Astrocyte of the cerebellum (primary cell): ENCODE data around the gene SLC16A3.
"Not testable (repeated sequence)": the region's sequence is repeated elsewhere in the genome, so short reads cannot be mapped to it uniquely, and the experiment has no call there.

Experiments used
- DNase-seq: peaks from one replicate; pipeline ENCODE4 v3.0.0-alpha.2; 2011; ENCODE audit warnings: low read depth
- H3K4me3 ChIP-seq: 2 replicates; pipeline ENCODE4 v1.5.1; 2011; ENCODE audit warnings: mild to moderate bottlenecking, low read depth, low read length, moderate library complexity
- in situ Hi-C: cut with HindIII; loops from 2 replicates; pipeline ENCODE4 v1.10.0; 2017; ENCODE audit warnings: low sequenced_read_pairs
- TF ChIP-seq, protein P1 (sequence below): IDR thresholded peaks from 2 replicates; pipeline ENCODE4 v1.5.1; 2012; ENCODE audit warnings: low read length, low read depth, moderate library complexity, mild to moderate bottlenecking; ENCODE audit errors: missing control alignments

SLC16A3 gene

GRCh38 chr17:82258555-82258954 is 29.7 kb downstream of the SLC16A3 start:
- TF ChIP-seq, protein P1, sequence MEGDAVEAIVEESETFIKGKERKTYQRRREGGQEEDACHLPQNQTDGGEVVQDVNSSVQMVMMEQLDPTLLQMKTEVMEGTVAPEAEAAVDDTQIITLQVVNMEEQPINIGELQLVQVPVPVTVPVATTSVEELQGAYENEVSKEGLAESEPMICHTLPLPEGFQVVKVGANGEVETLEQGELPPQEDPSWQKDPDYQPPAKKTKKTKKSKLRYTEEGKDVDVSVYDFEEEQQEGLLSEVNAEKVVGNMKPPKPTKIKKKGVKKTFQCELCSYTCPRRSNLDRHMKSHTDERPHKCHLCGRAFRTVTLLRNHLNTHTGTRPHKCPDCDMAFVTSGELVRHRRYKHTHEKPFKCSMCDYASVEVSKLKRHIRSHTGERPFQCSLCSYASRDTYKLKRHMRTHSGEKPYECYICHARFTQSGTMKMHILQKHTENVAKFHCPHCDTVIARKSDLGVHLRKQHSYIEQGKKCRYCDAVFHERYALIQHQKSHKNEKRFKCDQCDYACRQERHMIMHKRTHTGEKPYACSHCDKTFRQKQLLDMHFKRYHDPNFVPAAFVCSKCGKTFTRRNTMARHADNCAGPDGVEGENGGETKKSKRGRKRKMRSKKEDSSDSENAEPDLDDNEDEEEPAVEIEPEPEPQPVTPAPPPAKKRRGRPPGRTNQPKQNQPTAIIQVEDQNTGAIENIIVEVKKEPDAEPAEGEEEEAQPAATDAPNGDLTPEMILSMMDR: no peak
- in situ Hi-C loops: no loop called here
- DNase-seq: no peak
- H3K4me3 ChIP-seq: no peak overlapping the region

- in situ Hi-C loops, DNase-seq, H3K4me3 ChIP-seq: not testable (repeated sequence)
Measured at GRCh38 chr17:82259972-82260961, 31.4 kb downstream of the SLC16A3 start.

DNA sequence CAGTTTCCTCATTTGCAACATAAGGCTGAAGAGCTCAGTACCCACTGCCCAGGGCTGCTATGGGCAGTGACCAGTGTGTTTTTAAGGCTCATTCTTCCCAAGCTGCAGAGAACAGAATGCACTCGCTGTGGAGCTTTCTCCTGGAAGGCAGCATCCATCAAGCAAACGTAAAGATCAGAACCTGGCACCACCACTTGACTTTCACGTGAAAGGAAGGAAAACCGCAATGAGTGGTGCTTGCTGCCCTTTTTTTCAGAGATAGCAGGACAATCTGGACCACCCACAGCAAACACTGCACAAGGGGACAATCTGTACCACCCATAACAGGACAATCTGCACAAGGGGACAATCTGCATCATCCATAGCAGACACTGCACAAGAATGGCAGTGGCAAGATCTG is 33.5 kb downstream of the SLC16A3 start:
- in situ Hi-C loops: no loop called here
- DNase-seq: no peak
- TF ChIP-seq, protein P1: no peak
- no peak overlapping the region for H3K4me3 ChIP-seq

GRCh38 chr17:82263641-82264040 is 34.8 kb downstream of the SLC16A3 start:
- no peak for DNase-seq
- in situ Hi-C loops: no loop called here

DNA sequence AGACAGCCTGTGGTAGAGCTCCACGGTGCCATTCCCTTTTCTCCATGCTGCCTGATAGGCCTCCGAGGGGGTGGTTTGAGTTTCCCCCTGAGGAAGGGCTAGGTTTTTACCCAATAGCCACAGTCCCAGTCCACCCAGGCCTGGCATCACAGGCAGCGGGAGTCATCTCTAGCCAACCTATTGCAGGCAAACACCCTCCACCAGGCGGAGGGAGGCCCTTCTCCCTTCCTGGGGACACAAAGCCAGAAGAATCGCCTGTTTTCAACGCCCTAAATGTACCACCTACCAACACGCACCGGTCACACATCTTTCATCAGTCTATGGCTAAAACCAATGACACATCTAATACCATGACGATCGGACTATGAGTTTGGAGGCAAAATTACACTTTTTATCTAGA is 37.3 kb downstream of the SLC16A3 start:
- TF ChIP-seq, protein P1: no peak
- no peak overlapping the region for H3K4me3 ChIP-seq
- no peak for DNase-seq
- in situ Hi-C loops: no loop called here

More at GRCh38 chr17:82263641-82264040, 34.8 kb downstream of the SLC16A3 start:
- H3K4me3 ChIP-seq: no peak overlapping the region
- TF ChIP-seq, protein P1: no peak

DNA sequence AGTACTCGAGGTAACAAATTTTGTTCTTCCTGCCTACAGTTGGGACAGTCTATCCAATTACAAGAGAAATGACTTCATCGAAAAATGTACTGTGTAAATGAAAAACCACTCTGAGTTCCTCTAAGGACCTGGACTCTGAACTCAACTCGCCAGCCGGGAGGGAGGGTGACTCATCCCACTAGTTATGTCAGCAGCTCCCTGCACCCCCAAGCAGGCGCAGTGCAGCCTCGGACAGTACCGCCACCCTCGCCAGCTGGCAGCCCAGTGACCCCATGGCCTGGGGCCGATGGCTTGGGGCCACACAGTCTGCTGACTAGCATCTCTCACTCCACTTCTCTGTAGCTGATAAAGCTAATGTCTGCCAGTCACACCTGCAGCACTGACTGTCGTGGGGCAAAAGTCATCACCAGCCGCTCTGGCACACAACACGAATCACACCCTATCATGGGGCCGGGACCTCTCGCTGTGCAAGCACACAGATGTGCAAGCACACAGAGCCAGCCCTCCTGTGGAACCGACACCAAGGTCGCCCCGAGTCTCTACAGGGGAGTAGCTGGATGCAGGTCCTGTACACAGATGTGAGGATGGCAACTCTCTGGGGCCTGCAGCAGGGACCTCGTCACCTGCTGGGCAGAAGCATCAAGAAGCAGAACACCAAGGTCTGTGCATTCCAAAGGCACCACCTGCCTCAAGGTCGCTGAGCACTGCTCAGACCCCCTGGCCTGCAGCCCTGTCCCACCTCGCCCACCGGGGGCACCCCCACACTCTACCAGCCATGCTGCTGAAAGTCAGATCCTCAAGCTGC is 38.9 kb downstream of the SLC16A3 start:
- in situ Hi-C loops: no loop called here
- TF ChIP-seq, protein P1: no peak
- peak; percentile 88 for DNase-seq
- H3K4me3 ChIP-seq: no peak overlapping the region
